Nephron (organoid): ENCODE data around the gene KCNT2.
A peak's percentile ranks its signal among the peaks of the same experiment; 100 is the strongest.

ENCODE experiments used
- H3K27ac Mint-ChIP-seq, 3 experiments: 2 replicates each; pipeline ENCODE4 v1.8.0; 2020; ENCODE audit warnings: mixed read lengths in 3 of 3, mild to moderate bottlenecking in 2 of 3, moderate library complexity in 1 of 3
- H3K27me3 Mint-ChIP-seq: 2 replicates; pipeline ENCODE4 v1.8.0; 2021; ENCODE audit warnings: low read depth, mild to moderate bottlenecking, moderate library complexity, mixed read lengths
- H3K36me3 Mint-ChIP-seq: 2 replicates; pipeline ENCODE4 v1.8.0; 2020; ENCODE audit warnings: low read depth, mixed read lengths
- H3K4me1 Mint-ChIP-seq: 2 replicates; pipeline ENCODE4 v1.8.0; 2020; ENCODE audit warnings: mixed read lengths
- H3K4me3 Mint-ChIP-seq, 3 experiments: 2 replicates each; pipeline ENCODE4 v1.8.0; 2020; ENCODE audit warnings: mild to moderate bottlenecking in 3 of 3, mixed read lengths in 3 of 3, moderate library complexity in 2 of 3
- H3K9me3 Mint-ChIP-seq: 2 replicates; pipeline ENCODE4 v1.8.0; 2020; ENCODE audit warnings: mixed read lengths
- TF ChIP-seq, protein P1 (sequence below), 3 experiments: fragments of 200-600 bp; sonication (generic); IDR thresholded peaks; one replicate each; pipeline ENCODE4 v1.5.0; 2021; ENCODE audit warnings: antibody characterized with exemption in 3 of 3; ENCODE audit not compliant: unreplicated experiment in 3 of 3

The KCNT2 gene

DNA sequence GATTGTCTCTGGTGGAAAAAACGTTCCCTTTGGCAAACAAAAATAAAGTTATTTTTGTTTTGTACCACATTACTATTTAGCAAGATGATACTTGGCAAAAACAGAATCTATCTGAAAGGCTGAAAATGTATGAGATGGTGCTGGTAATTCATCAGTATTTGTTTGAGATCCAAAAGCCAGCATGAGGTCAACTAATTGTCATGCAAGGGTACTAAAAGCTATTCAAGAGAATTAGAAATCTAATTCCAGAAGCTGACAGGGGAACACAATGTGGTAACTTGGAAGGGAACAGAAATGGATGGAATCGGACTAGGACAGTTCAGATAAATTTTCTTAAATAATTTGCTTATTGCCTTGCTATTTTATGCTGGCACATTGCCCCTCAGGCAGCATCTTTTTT is 263.8 kb downstream of the KCNT2 start:
- H3K9me3 Mint-ChIP-seq, result no peaks in the 10 kb centered on the region

DNA sequence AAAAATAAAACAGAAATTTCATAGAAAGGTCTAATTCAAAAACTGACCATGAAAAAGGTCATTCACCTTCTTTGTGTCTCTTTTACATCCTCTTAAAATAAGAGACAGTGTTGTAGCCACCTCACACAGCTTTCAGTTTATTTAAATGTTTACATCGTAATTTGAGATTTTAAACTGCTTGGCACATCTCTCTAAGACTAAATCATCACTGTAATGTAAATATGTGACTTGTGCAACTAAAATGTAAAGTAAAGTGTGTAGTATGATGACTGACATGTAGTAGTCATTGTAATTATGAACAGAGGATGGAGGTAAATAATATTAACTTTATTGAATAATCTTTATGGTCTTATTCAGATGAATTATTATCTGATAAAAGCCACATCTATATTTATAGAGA is 283.9 kb downstream of the KCNT2 start:
- H3K36me3 Mint-ChIP-seq, result peaks cover 7% of the 10 kb centered on the region
- H3K27ac Mint-ChIP-seq, result no peak overlapping the region
- H3K9me3 Mint-ChIP-seq, result no peaks in the 10 kb centered on the region
- no peaks in the 10 kb centered on the region for H3K27me3 Mint-ChIP-seq
- TF ChIP-seq, protein P1, sequence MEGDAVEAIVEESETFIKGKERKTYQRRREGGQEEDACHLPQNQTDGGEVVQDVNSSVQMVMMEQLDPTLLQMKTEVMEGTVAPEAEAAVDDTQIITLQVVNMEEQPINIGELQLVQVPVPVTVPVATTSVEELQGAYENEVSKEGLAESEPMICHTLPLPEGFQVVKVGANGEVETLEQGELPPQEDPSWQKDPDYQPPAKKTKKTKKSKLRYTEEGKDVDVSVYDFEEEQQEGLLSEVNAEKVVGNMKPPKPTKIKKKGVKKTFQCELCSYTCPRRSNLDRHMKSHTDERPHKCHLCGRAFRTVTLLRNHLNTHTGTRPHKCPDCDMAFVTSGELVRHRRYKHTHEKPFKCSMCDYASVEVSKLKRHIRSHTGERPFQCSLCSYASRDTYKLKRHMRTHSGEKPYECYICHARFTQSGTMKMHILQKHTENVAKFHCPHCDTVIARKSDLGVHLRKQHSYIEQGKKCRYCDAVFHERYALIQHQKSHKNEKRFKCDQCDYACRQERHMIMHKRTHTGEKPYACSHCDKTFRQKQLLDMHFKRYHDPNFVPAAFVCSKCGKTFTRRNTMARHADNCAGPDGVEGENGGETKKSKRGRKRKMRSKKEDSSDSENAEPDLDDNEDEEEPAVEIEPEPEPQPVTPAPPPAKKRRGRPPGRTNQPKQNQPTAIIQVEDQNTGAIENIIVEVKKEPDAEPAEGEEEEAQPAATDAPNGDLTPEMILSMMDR (IDR thresholded peaks at IDR 0.05; ENCODE audit: unreplicated experiment in 3 of 3), result no peak
- no peaks in the 10 kb centered on the region for H3K4me1 Mint-ChIP-seq
- no peak overlapping the region for H3K4me3 Mint-ChIP-seq

More for the DNA sequence above, 263.8 kb downstream of the KCNT2 start:
- H3K4me1 Mint-ChIP-seq, result no peaks in the 10 kb centered on the region
- H3K27ac Mint-ChIP-seq, result no peak overlapping the region
- no peak overlapping the region for H3K4me3 Mint-ChIP-seq
- H3K36me3 Mint-ChIP-seq, result no peaks in the 10 kb centered on the region
- H3K27me3 Mint-ChIP-seq, result no peaks in the 10 kb centered on the region
- TF ChIP-seq, protein P1 (IDR thresholded peaks at IDR 0.05; ENCODE audit: unreplicated experiment in 3 of 3), result no peak

DNA sequence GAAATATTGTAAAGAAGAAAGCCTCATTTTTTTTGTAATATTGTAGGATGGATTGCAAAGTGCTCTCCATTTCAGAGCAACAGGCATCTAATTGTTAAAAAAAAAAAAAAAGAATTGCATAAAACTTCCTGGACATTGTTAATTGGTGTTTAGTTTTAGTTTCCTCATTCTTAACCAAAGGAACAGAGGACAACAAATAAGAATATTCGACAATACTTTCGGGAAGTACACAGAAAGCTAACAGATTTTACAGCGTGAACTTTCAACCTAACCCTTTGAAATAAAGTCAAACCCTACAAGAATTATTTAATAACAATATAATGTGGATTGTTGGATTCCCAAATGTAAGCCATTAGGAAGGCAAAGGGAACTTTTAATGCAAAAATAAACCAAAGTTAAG is 284.4 kb downstream of the KCNT2 start:
- Mint-ChIP-seq H3K4me3 (no peak overlapping the region), H3K27ac (no peak overlapping the region), H3K4me1 (no peaks in the 10 kb centered on the region), H3K36me3 (peaks cover 7% of the 10 kb centered on the region), H3K9me3 (no peaks in the 10 kb centered on the region), H3K27me3 (no peaks in the 10 kb centered on the region)
- TF ChIP-seq, protein P1 (IDR thresholded peaks at IDR 0.05; ENCODE audit: unreplicated experiment in 3 of 3), result no peak

GRCh38 chr1:196319301-196319700 is 288.9 kb downstream of the KCNT2 start:
- peaks cover 4% of the 10 kb centered on the region for H3K36me3 Mint-ChIP-seq
- H3K27ac Mint-ChIP-seq, result no peak overlapping the region
- no peaks in the 10 kb centered on the region for H3K9me3 Mint-ChIP-seq
- no peak overlapping the region for H3K4me3 Mint-ChIP-seq
- H3K4me1 Mint-ChIP-seq, result no peaks in the 10 kb centered on the region
- TF ChIP-seq, protein P1 (IDR thresholded peaks at IDR 0.05; ENCODE audit: unreplicated experiment in 3 of 3), result no peak
- no peaks in the 10 kb centered on the region for H3K27me3 Mint-ChIP-seq

DNA sequence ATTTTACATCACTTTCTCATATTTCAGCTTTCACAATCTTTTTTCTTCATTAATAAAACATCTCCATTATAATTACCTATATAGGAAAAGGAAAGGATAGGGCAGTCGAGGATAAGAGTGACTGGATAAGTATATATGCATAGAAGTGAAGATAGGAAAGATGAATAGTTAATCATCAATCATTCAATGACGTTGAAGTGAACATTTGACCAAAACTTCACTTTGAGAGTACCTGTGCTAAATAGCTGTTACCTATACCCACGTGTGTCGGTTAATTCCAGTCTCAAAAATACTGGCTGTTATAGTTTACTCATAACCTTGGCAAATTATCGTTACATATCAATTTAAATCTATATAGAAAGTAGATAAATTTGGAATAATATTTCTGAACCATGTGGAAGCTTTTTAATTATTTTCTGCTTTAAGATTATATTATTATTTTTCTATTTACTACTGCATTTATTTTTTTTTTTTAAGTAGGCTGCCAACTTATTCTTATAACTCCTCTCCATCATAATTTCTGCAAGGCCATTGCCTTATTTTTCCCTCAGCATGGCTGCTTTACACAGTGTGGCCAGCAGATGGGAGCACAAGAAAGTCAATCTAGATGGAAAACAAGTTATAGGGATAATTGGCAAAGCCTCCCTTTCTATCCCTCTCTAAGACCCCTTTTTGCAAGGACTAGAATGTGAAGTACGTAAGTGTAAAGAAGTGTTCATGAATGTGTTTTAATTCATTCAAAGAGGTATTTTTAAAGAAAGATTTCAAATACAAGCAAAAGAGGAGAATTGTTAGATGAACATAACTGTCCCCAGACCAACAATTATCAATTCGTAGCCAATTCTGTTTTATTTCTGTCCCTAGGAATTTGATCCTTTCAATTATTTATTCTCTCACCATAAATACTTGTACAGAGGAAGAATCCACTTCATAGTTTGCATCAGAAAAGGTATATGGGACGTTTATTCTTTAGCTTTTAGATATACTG is 290.4 kb downstream of the KCNT2 start:
- TF ChIP-seq, protein P1 (IDR thresholded peaks at IDR 0.05; ENCODE audit: unreplicated experiment in 3 of 3), result peak; percentile 64 to 72 (median 71)
- Mint-ChIP-seq H3K27me3 (no peaks in the 10 kb centered on the region), H3K9me3 (no peaks in the 10 kb centered on the region), H3K4me3 (no peak overlapping the region), H3K27ac (no peak overlapping the region), H3K36me3 (peaks cover 9% of the 10 kb centered on the region), H3K4me1 (no peaks in the 10 kb centered on the region)
